ENCODE data around the gene HMCES.

DNA sequence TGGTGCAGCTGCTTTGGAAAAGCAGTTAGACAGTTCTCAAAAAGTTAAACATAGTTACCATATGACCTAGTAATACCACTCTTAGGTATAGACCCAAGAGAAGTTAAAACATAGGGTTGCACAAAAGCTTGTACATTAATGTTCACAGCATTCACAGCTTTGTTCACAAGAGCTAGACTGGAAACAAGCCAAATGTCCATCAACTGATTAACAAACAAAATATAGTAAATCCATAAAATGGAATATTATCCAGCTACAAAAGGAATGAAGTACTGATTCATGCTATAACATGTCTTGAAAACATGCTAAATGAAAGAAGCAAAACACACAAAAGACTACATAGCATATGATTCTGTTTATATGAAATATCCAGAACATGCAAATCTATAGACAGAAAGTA is 32.0 kb upstream of the HMCES start:
- TF ChIP-seq CTCF (IDR thresholded peaks at IDR 0.05) (no peak), POLR2A (IDR thresholded peaks at IDR 0.05) (no peak)
